Body of pancreas (tissue), 4 donors: ENCODE results near the gene MYL6B.

Source experiments
- POLR2A ChIP-seq, 3 donors: fragments of 450-650 bp; IDR thresholded peaks; one replicate each; pipeline ENCODE4 v1.6.1; 2016; ENCODE audit warnings: antibody characterized with exemption in 3 of 3, mild to moderate bottlenecking in 2 of 3
- TF ChIP-seq, protein P1 (sequence below), 7 experiments: fragments of 450-650 bp in 4 of 7; fragments of 200-600 bp in 3 of 7; sonication (generic) in 3 of 7; IDR thresholded peaks; one replicate each; pipeline ENCODE4 v1.5.1; 2016 to 2019; ENCODE audit warnings: antibody characterized with exemption in 7 of 7

DNA sequence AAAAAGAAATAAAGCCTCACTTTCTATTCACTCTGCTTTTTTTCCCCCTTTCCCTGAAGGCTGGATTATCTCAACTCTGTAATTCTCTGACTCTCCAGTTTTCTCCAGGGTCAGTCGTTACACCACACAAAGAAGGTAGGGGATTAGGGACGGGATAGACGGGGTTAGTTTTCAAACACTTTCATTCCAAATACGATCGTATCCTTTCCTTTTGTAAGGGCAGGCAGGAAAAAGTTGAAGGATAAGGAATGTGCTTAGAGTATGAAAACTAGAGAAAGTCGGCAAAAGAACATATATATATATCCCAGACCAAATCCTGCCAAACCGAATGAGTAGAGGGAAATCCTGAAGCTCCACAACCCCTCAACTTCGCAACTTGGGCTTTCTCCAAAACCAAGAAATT lies 24.9 kb upstream of the MYL6B start:
- TF ChIP-seq, protein P1, sequence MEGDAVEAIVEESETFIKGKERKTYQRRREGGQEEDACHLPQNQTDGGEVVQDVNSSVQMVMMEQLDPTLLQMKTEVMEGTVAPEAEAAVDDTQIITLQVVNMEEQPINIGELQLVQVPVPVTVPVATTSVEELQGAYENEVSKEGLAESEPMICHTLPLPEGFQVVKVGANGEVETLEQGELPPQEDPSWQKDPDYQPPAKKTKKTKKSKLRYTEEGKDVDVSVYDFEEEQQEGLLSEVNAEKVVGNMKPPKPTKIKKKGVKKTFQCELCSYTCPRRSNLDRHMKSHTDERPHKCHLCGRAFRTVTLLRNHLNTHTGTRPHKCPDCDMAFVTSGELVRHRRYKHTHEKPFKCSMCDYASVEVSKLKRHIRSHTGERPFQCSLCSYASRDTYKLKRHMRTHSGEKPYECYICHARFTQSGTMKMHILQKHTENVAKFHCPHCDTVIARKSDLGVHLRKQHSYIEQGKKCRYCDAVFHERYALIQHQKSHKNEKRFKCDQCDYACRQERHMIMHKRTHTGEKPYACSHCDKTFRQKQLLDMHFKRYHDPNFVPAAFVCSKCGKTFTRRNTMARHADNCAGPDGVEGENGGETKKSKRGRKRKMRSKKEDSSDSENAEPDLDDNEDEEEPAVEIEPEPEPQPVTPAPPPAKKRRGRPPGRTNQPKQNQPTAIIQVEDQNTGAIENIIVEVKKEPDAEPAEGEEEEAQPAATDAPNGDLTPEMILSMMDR (IDR thresholded peaks at IDR 0.05) = no peak
- TF ChIP-seq POLR2A (IDR thresholded peaks at IDR 0.05) = no peak
